GM03348 (cell line): ENCODE results near the gene POLDIP2.

Experiments
- DNase-seq: peaks from one replicate; pipeline ENCODE4 v3.0.0; 2012; ENCODE audit warnings: low spot score

Gene POLDIP2

GRCh38 chr17:28335959-28336871 lies 21.1 kb downstream of the POLDIP2 start:
- DNase-seq: peak; percentile 72

- peak; percentile 97 for DNase-seq
Measured at GRCh38 chr17:28335201-28335958, 21.9 kb downstream of the POLDIP2 start, which contains the start of the genes IFT20 and TNFAIP1. TSS of gene IFT20 (minus strand) at chr17:28335472. CDS start at chr17:28331985, 3,487 bp downstream. TSS of gene TNFAIP1 (plus strand) at chr17:28335761. CDS start at chr17:28339522, 3,761 bp downstream.

GRCh38 chr17:28334666-28335200 lies 22.6 kb downstream of the POLDIP2 start:
- no peak for DNase-seq

- no peak for DNase-seq
Measured at GRCh38 chr17:28334171-28334570, 23.2 kb downstream of the POLDIP2 start.

- no peak for DNase-seq
Measured at GRCh38 chr17:28333083-28333746, 24.1 kb downstream of the POLDIP2 start.

GRCh38 chr17:28331891-28332420 lies 25.4 kb downstream of the POLDIP2 start:
- no peak for DNase-seq

- no peak for DNase-seq
Measured at GRCh38 chr17:28330671-28331070, 26.7 kb downstream of the POLDIP2 start.

- DNase-seq: no peak
Measured at GRCh38 chr17:28328325-28328724, 29.0 kb downstream of the POLDIP2 start.

- no peak for DNase-seq
Measured at GRCh38 chr17:28327709-28328108, 29.6 kb downstream of the POLDIP2 start.

GRCh38 chr17:28327031-28327607 lies 30.2 kb downstream of the POLDIP2 start:
- no peak for DNase-seq

- no peak for DNase-seq
Measured at GRCh38 chr17:28326114-28326513, 31.2 kb downstream of the POLDIP2 start.

GRCh38 chr17:28325211-28325610 lies 32.1 kb downstream of the POLDIP2 start:
- no peak for DNase-seq

GRCh38 chr17:28324781-28325180 lies 32.5 kb downstream of the POLDIP2 start:
- DNase-seq: no peak

GRCh38 chr17:28324267-28324745 lies 33.0 kb downstream of the POLDIP2 start:
- DNase-seq: no peak

- no peak for DNase-seq
Measured at GRCh38 chr17:28320215-28321061, 36.9 kb downstream of the POLDIP2 start.

GRCh38 chr17:28319598-28319935 lies 37.8 kb downstream of the POLDIP2 start:
- DNase-seq: no peak

GRCh38 chr17:28318759-28319597 lies 38.3 kb downstream of the POLDIP2 start, which contains the start of gene TMEM97:
TSS of gene TMEM97 (plus strand) at chr17:28319200. CDS start at chr17:28319240, 40 bp downstream.
- peak; percentile 98 for DNase-seq

- DNase-seq: no peak
Measured at GRCh38 chr17:28317966-28318758, 39.2 kb downstream of the POLDIP2 start.
